ENCODE measurements around the gene PELI1.
"Not testable (repeated sequence)": the region's sequence is repeated elsewhere in the genome, so short reads cannot be mapped to it uniquely, and the experiment has no call there.

PELI1 gene

DNA sequence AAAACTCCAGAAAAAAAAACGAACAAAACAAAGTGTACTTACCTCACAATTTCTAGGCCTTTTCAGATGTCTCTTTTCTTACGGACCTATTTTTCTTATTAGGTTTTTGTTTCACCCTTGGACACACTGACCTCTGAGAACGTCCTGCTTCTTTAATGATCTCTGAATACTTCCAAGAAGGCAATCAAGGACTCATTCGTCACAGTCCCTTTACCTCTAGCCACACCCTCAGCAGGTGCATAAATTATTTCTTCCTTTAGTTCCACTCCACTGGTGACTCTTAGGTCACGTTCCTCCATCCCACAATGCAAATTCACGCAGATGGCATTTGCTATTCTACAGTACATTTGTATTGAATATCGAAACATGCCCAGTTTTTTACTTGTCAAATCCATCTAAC is 21.9 kb downstream of the PELI1 start:
- DNase-seq (ENCODE audit: low spot score): no peak

DNA sequence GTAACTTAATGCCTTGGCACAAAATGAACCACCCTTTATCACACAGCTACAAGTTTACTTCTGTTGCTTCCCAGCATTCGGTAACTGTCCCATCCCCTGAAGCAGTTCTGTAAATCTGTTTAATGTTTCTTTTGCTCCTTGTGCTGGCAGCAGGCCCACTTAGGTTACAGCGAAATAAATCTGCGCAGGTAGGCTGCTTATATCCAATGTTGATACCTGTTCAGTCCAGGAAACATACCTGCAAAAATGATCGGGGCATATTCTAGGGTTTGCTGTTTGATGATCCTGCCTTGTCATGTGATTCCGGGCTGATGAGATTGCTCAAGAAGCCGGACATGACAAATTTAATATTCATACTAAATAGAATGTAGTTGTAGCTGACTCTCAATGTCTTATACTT is 23.3 kb downstream of the PELI1 start:
- DNase-seq (ENCODE audit: low spot score): no peak

DNA sequence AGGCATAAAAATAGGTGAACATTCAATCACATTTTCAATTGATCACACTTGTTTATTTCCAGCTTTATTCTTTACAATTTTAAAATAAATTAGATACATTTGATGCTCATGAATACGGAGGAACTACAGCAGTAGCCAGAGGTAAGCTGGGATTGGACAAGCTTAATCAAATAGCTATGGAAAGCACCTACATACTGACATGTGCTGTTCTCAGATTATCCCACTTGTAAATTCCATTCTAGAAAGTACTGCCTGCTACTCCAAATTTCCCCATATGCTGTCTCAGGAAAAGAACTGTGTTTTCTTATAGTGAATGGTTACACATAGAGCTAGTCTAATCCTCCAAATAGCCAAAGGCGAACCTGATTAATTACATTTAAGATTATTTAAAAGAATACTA is 24.2 kb downstream of the PELI1 start:
- no peak for DNase-seq (ENCODE audit: low spot score)

DNA sequence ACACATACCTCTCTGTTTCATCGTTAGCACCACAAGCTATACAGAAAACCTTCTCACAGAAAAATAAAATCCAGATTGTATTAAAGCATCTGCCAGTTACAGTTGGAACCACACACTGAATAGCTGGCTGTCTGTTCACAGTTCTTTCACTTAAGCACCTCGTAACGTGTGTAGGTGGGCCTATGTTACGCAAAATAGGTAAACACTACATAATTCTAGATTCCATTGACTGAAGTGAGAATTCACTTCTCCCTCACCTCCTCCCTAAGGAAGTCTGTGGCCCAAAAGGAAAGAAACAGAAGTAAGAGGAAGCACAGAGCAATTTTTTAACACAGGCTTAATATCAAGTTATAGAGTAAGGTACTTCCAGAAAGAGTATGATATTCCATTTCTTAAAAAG is 24.9 kb downstream of the PELI1 start:
- DNase-seq (ENCODE audit: low spot score): no peak

DNA sequence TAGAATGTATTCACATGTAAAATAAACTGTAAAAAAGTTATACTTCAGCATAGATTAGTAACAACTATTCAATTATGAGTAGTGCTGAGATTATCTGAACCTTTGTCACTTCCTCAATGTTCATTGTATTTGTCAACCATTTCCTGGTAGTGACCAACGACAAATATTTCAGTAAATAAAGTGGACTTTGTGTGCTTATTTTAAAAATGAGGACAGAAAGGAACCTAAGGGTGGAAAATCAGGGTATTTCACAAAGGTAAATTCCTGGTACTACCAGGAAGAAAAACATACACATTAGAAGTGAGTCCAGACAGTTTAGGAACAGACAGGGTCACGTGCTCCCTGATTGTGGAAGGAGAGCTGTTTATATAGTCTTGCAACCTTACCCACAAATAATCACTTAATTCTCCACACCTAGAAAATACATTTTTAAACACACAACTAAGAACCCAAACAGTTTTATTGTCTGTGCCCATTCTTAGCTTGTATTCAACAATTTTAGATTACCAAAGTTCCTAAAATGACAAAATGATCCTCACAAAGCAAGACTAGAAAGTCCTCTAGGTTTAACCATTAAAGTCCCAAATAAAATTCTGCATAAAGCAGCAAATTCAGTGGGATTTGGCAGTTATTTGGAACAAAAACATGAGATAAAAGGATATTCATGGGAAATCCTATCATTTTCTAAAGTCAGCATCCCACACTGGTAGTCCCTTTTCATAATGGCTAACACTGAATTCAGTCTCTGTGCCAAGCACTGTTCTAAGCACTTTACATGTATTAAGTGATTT is 28.2 kb downstream of the PELI1 start:
- DNase-seq (ENCODE audit: low spot score): no peak

DNA sequence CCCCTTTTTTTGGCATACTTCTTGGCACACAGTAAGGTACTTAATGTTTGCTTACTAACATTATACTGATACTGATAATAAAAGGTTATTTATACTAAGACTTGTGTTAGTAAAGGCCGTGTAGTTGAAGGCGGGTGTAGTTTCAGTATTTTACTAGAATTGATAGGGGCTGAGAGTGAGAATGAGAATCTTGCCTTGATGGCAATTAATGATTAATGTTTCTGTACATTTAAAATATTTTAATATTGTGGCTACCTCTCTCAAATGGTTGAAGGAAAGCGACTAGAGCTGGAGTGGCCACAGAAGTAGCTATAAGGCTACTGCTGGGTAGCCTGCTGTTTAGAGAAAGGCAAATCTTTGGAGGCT is 29.3 kb downstream of the PELI1 start:
- no peak for DNase-seq (ENCODE audit: low spot score)

DNA sequence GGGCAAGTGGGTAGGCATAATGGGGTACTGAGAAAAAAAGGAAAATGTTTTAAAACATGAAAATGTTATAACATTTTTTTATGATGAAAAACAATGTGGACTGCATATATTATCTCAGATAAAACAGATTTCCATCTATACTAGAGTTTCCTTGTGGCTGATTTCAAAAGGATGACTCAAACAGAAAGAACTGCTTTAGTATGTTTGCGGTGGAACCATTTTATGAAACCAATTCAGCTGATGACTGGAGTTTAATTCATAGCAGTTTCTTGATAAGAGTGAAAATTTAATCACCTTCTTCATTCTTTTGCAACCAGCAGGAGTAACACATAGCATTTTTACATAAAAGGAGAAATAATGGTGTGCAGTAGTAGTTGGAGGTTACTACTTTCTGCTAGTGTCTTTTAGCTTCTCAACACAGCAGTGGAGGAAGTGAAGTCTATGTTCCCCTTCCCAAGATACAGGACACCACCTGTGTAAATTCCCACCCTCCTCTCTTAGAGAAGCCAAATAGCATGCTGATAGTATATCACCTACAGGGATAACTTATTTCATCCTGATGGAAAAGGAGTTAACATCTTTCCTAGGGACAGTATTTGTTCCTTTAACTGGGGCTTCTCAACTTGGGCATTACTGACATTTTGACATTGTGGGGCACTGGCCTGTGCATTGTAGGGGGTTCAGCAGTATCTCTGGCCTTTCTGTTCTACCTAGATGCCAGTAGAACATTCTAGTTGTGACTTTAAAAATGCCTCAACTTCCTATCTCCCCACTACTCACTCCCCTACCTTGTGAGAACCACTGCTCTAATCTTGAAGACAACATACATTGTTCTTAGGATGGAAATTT is 29.9 kb downstream of the PELI1 start:
- peak; percentile 56 for DNase-seq (ENCODE audit: low spot score)

DNA sequence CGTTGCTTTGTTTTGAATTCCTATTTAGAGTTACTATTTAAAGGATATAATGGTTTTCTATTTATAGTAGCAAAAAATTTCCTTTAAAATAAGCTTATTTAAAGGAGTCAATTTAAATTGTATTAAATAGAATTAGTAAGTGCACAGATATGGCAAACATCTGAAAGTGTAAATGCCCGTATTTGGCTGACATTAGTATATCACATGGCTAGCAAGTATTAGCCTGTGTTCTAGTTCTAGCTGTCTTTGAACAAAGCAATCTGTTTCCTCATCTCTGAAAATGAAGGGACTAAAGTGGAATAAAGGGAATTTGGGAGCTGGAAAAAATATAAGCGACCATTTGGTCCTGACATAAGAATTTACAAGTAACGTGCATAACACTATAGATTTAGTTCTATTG is 32.2 kb downstream of the PELI1 start:
- no peak for DNase-seq (ENCODE audit: low spot score)

DNA sequence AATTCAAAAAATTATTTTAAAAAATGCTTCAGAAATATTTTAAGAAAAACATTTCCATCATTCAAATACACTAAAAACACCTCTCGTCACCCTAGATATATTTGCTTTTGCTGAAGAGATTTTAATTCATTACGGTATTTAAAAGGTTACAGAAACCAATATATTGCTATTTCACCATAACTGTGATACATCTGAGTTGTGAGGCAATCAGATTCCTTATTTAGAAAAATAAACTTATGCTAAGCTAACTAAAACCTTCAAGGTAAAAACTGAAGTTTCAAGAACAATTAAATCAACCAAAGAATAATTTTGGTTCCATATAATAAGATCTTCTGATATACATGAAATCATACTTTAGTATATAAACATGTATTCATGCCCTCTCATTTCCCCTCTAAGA is 32.8 kb downstream of the PELI1 start:
- no peak for DNase-seq (ENCODE audit: low spot score)

DNA sequence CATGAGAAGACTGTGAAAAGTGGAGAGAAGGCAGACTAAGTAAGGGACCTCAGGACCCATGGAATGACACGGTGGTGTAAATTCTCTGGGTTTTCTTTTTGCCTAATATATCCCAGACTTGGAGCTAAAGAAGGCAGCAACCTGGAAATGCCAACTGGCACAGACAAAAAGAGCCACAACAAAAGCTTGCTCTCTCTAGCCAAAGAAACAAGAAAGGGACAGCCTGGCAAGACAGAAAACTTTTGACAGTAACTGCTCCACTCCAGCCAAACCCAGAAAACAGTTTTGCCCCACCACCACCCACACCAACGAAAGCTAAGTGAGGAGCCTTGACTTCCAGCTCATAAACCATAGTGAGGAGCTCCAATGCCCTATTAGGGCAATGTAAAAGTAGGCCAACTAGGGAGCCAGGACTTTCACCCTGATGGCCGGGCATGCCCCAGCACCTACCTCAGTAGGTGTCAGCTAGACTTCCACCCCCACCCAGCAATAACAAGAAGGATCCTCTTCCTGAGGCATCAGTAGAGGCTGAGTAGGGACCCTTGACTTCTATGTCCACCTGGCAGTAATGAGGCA is 35.5 kb downstream of the PELI1 start:
- DNase-seq (ENCODE audit: low spot score): no peak

DNA sequence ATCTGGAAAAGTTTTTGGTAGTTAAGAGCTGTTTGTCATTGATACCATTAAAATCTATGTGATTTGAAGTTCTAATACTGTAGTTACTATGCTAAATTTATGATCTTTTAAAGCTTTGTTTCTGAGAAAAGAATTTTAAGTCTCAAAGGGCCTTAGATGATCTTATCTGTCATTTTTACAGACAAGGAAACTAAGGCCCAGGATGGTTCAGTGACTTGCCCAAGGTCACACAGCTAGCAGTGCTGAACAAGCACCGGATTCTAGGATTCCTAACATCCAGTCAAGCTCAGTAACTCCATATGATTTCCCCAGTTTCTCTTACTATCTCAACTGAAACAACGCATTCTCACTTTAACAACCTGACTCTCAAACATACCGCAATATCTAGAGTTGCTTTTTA is 37.7 kb downstream of the PELI1 start:
- DNase-seq (ENCODE audit: low spot score): no peak

DNA sequence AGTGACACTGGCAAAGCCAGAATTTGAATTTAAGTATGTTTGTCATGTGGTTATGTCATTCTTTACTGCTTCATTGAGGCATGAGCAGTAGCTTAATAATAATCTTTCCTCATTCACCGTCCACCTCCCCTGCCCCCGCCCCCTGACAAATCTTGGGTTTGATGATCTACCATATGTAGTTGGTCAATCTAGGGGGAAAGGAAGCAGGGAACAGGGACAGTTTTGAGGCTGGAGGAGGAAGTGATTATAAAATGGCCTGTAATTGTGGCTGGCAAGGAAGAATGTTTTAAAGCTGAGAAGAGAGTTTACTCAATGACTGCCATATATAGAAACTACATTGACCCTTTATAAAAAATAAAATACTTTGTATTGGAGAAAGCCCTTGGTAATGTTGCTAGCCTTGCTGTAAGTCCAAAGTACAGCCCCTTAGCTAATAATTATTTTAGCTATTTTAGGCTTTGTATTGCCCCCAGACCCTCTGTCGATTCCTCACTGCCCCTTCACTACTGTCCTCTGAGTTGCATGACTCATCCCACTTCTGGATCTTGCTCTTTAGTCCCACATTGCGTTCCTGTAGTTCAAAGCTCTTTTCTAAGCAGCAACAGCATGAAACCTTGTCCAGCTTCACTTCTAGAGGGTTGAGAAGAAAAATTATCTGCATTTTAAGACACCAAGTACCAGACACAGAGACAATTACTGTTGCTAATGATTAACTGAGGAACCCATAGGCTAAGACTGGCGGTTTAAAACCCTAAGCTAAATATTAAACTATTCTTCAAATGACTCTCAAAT is 38.4 kb downstream of the PELI1 start:
- DNase-seq (ENCODE audit: low spot score): no peak

DNA sequence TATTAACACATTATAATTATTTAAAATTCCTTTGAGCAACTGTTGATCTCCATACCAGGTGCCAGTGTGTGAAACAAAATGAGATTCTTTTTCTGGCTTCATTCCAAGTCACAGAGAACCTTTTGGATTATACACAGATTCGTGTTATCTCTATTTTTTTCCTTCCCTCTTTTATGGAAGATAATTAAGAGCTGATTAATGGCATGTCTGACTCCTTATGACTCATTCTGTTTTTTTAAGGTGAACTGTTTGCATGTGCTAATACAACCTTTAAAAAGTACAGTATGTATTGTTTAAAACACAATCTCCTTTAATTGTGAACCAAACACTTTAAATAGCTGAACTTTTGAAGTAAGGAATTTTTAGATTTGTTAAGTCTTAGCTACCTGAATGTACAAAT is 39.3 kb downstream of the PELI1 start:
- DNase-seq (ENCODE audit: low spot score): no peak

DNA sequence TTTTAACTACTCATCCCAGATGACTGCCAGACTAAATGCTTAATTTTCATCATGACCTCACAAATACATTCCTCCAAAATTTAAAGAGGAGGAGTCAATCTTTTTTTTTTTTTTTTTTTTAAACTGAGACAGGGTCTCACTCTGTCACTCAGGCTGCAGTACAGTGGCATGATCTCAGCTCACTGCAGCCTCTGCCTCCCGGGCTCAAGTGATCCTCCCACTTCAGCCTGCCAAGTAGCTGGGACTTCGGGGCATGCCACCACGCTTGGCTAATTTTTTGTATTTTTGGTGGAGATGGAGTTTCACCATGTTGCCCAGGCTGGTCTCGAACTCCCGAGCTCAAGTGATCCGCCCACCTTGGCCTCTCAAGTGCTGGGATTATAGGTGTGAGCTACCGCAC is 41.5 kb downstream of the PELI1 start:
- not testable (repeated sequence) for DNase-seq (ENCODE audit: low spot score)

DNA sequence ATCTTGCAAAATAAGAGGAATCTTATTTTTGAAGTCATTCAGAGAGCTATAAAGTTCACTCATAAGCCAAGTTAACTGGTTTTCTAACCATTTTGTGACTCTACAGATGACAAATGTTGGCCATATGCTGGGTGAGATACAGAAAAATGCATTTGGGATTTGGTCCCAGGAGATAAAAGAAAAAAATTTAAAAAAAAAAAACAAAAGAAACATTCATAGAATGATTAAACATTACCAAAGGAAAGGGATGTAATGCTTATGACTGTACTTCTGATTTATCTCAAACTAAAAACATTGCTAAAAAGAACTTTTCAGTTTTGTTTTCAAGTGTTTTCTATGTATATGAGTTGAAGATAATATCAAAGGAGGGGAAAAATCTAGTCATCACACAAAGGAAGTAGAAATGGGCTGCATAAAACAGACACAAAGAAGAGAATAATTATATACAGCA is 43.1 kb downstream of the PELI1 start:
- DNase-seq (ENCODE audit: low spot score): peak; percentile 90

DNA sequence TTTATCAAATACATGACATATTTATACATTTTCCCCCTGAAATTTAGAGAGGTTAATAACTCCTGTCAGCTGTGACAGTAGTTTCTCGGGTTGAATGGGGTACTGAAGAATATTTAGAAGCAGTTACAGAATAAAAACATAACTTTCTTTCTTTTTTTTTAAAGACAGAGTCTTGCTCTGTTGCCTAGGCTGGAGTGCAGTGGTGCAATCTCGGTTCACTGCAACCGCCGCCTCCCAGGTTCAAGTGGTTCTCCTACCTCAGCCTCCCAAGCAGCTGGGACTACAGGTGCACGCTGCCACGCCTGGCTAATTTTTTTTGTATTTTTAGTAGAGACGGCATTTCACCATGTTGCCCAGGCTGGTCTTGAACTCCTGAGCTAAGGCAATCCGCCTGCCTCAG is 43.6 kb downstream of the PELI1 start:
- DNase-seq (ENCODE audit: low spot score): not testable (repeated sequence)

DNA sequence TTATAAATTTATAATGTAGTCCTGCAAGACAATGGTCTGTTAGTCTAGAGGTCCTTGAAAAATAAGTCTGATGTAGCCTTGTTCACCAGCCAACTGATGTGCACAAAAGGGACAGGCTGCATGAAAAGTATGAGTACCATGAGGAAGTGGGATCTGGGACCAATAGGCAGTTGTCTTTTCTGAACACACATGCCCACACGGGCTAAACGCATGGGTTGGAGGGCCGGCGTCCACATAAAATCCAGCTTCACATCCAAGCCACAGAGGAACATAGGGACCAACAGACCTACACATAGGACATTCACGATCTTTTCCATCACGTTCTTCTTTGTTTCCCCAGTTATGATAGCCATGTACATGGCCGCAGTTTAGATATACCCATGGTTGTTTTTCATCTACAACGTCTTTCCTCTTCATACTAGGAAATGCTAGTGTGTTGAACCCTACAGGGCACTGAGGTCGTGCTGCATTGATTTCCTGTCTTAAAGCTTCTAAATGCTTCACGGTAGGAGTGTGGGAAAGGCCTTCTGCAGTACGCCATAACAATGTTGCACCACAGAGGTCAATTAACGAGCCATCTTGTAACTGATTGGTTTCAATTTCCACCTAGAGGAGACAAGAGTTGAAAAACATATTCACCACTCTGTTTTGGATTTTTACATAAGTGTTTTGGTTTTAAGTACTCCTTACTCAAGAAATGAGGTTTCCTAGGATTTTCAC is 49.4 kb downstream of the PELI1 start:
- DNase-seq (ENCODE audit: low spot score): no peak

DNA sequence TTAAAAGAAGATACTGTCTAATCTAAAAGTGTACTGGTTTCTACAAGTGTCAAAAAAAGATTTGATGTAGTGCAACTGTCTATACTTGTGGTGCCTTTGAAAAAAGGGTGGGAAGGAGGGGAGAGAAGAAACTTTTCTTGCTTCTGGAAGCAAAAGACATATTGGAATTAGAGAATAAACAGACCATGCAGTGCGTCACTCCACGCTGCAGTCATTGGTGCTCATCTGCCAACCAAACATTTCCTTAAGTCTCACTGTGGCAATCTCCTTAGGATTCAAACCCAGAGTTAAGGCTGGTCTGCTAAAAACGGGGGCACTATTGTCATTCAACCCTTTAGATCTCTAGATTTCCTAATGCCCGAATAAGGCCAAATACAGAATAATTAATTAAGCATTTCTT is 50.9 kb downstream of the PELI1 start:
- no peak for DNase-seq (ENCODE audit: low spot score)

DNA sequence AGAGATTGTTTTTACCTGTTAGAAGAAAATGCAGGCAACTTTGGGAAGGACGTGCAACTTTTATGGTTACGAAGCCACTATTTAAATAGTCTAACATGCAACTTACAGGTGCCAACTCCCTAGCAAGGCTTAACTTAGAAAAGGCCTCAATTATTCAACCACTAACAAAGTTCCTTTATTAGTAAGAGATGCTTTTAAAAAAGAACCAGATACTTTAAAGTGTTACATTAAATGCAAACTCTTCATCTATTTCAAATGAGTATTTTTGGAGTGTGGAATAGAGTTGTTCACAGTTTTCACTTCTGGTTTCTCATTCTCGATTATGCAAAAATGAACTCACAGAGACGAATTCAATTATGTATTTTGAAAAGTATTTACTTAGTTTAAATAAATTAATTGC is 51.7 kb downstream of the PELI1 start:
- DNase-seq (ENCODE audit: low spot score): no peak

DNA sequence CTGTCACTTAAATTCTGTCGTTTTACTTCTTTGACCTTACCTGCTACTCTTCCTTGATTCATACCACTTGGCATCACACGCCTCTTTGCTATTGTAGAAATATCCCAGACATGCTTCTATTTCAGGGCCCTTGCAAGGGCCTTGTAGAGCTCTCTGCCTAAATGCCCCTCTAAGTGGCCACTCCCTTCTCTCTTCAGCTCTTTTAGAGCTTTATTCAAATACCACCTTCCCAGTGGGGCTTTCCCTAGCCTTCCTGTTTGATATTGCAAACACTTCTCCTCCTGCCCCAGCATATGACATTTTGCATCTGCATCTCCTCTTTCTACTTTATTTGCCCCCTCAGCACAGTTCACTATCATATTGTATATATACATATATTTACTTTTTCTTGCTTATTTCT is 54.0 kb downstream of the PELI1 start:
- DNase-seq (ENCODE audit: low spot score): no peak

DNA sequence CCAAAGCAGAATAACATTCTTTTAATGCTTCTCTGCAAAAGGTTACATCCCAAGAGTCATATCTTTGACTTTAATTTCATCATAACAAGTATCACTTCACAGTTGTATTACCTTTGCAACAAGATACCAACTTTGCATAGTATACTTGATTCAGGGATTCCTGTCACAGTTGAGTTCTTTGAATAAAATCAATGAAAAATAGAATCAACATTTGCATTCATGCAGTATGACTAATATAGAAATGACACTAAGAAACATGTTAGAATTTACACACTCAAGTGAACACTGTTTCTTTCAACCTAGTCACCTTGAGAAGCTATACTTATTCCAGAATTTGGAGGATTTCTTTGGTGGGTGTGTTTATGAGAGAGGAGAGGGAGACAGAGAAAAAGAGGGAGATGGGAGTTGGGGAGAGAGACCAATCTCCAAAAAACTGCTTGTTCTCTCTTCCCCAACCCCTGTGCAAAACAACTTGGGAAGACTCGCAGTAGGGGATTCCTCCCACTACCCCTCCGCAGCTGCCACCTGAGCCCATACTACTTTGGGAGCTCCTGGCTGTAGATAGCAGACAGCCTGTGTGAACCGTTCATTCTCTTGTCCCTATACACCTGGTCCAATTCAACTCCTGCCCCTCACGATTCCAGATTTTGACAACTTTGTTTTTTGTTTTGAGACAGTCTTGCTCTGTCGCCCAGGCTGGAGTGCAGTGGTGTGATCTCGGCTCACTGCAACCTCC is 57.7 kb downstream of the PELI1 start:
- DNase-seq (ENCODE audit: low spot score): no peak

Measured in COLO829 (cell line).